Hepatocyte (in vitro differentiated cells): ENCODE measurements around the gene ZPBP2. TPM values are rescaled to one million over a fixed set of nuclear protein-coding genes. Genes with fewer than 3 reads are reported as not detected.

Experiments
- DNase-seq: peaks from one replicate; pipeline ENCODE4 v3.0.0-alpha.2; 2016; ENCODE audit warnings: low spot score
- H2AFZ ChIP-seq: fragments of 200-600 bp; sonication (generic); 2 replicates; pipeline ENCODE4 v1.6.0; 2016; ENCODE audit warnings: antibody characterized with exemption, mild to moderate bottlenecking
- H3K27ac ChIP-seq: fragments of 200-600 bp; sonication (generic); 2 replicates; pipeline ENCODE4 v1.5.1; 2016; ENCODE audit warnings: mild to moderate bottlenecking
- H3K27me3 ChIP-seq: fragments of 200-600 bp; sonication (generic); 2 replicates; pipeline ENCODE4 v1.6.1; 2016
- H3K36me3 ChIP-seq: fragments of 200-600 bp; sonication (generic); replicated peaks from 2 replicates; pipeline ENCODE4 v1.5.1; 2016; ENCODE audit warnings: low read depth; ENCODE audit not compliant: insufficient read depth
- H3K4me1 ChIP-seq: fragments of 200-600 bp; sonication (generic); 2 replicates; pipeline ENCODE4 v1.5.1; 2016; ENCODE audit warnings: mild to moderate bottlenecking, moderate library complexity; ENCODE audit not compliant: insufficient read depth
- H3K4me2 ChIP-seq: fragments of 200-600 bp; sonication (generic); 2 replicates; pipeline ENCODE4 v1.6.0; 2016
- H3K4me3 ChIP-seq: fragments of 200-600 bp; sonication (generic); 2 replicates; pipeline ENCODE4 v1.5.1; 2016; ENCODE audit warnings: mild to moderate bottlenecking
- H3K79me2 ChIP-seq: fragments of 200-600 bp; sonication (generic); 2 replicates; pipeline ENCODE4 v1.6.0; 2017; ENCODE audit warnings: mild to moderate bottlenecking
- H3K9me2 ChIP-seq: fragments of 200-600 bp; sonication (generic); replicated peaks from 2 replicates; pipeline ENCODE4 v1.6.0; 2017; ENCODE audit warnings: mild to moderate bottlenecking; ENCODE audit not compliant: insufficient read depth
- H3K9me3 ChIP-seq: fragments of 200-600 bp; sonication (generic); 2 replicates; pipeline ENCODE4 v1.5.1; 2016; ENCODE audit warnings: low read depth, mild to moderate bottlenecking
- H4K20me1 ChIP-seq: fragments of 200-600 bp; sonication (generic); 2 replicates; pipeline ENCODE4 v1.6.0; 2016; ENCODE audit warnings: mild to moderate bottlenecking; ENCODE audit not compliant: insufficient read depth, poor library complexity, severe bottlenecking
- CTCF ChIP-seq: fragments of 200-600 bp; sonication (generic); IDR thresholded peaks from 2 replicates; pipeline ENCODE4 v1.5.1; 2016; ENCODE audit warnings: antibody characterized with exemption, mild to moderate bottlenecking; ENCODE audit not compliant: poor library complexity
- EZH2 ChIP-seq: fragments of 200-600 bp; sonication (generic); IDR thresholded peaks from 2 replicates; pipeline ENCODE4 v1.6.1; 2016; ENCODE audit warnings: antibody characterized with exemption, mild to moderate bottlenecking, borderline replicate concordance
- EZH2phosphoT487 ChIP-seq: fragments of 200-600 bp; sonication (generic); IDR thresholded peaks from one replicate; pipeline ENCODE4 v1.6.1; 2018; ENCODE audit warnings: antibody characterized with exemption, mild to moderate bottlenecking, low read depth, moderate library complexity; ENCODE audit not compliant: unreplicated experiment, severe bottlenecking
- WGBS: methylation state at CpG from one replicate; pipeline ENCODE4 v1.1.6; 2016; ENCODE audit warnings: low lambda C conversion rate; ENCODE audit errors: missing lambda C conversion rate; 5-methylcytosine and 5-hydroxymethylcytosine counted together
- polyA plus RNA-seq: library from polyadenylated mRNA; unstranded; fragments of >200 nt; fragmentation: Nextera tagmentation; extraction: Ambion mirVana; gene quantifications from 2 replicates; pipeline ENCODE4 v1.2.1, GENCODE V29; 2016
- total RNA-seq: library from RNA; depleted of rRNA; stranded (reverse); fragments of >200 nt; gene quantifications from 2 replicates; pipeline ENCODE4 v1.2.3, GENCODE V29; 2014

Gene ZPBP2
- total RNA-seq = not detected in 2 replicates
- not detected in 2 replicates for polyA plus RNA-seq

GRCh38 chr17:39867880-39868553 is at the start of gene ZPBP2:
Gene ZPBP2 (plus strand): TSS chr17:39868202. CDS start chr17:39868355, 153 bp downstream.
- Histone ChIP-seq H3K4me3 (no peak within 1 kb of the TSS), H2AFZ (no peak within 1 kb of the TSS), H4K20me1 (no peaks in the 10 kb centered on the region), H3K9me3 (no peaks in the 10 kb centered on the region), H3K9me2 (no peaks in the 10 kb centered on the region), H3K36me3 (no peaks in the 10 kb centered on the region), H3K27me3 (peaks cover 37% of the 10 kb centered on the region), H3K4me2 (no peak within 1 kb of the TSS), H3K27ac (no peak within 1 kb of the TSS), H3K79me2 (no peaks in the 10 kb centered on the region), H3K4me1 (peaks cover 5% of the 10 kb centered on the region)
- WGBS = 99% methylated on average over 52 of the region's 67 CpGs
- DNase-seq = no peak
- TF ChIP-seq EZH2 (no peak), CTCF (no peak), EZH2phosphoT487 (no peak)

GRCh38 chr17:39818358-39819000 is 49.5 kb upstream of the ZPBP2 start:
- 88% methylated on average over 9 of the region's 9 CpGs for WGBS
- Histone ChIP-seq H3K4me3 (no peak overlapping the region), H4K20me1 (no peaks in the 10 kb centered on the region), H2AFZ (no peak overlapping the region), H3K79me2 (no peaks in the 10 kb centered on the region), H3K36me3 (no peaks in the 10 kb centered on the region), H3K9me2 (no peaks in the 10 kb centered on the region), H3K27ac (no peak overlapping the region), H3K9me3 (no peaks in the 10 kb centered on the region), H3K27me3 (no peaks in the 10 kb centered on the region), H3K4me1 (no peaks in the 10 kb centered on the region), H3K4me2 (no peak overlapping the region)
- TF ChIP-seq EZH2phosphoT487 (no peak), EZH2 (no peak), CTCF (no peak)
- no peak for DNase-seq

- H3K9me3 ChIP-seq = no peaks in the 10 kb centered on the region
- 42% methylated on average over 4 of the region's 4 CpGs for WGBS
- H3K4me3 ChIP-seq = no peak overlapping the region
- no peak for DNase-seq
- no peak for TF ChIP-seq EZH2
- TF ChIP-seq CTCF = no peak
- no peak for TF ChIP-seq EZH2phosphoT487
- H3K27ac ChIP-seq = no peak overlapping the region
- no peak overlapping the region for H2AFZ ChIP-seq
- H3K36me3 ChIP-seq = no peaks in the 10 kb centered on the region
- H3K9me2 ChIP-seq = no peaks in the 10 kb centered on the region
- no peaks in the 10 kb centered on the region for H4K20me1 ChIP-seq
- no peaks in the 10 kb centered on the region for H3K27me3 ChIP-seq
- H3K79me2 ChIP-seq = no peaks in the 10 kb centered on the region
- no peak overlapping the region for H3K4me2 ChIP-seq
- H3K4me1 ChIP-seq = no peaks in the 10 kb centered on the region
Measured at GRCh38 chr17:39820541-39820940, 47.5 kb upstream of the ZPBP2 start.
